D721Med (cell line): ENCODE results near the gene PIK3CA.
"Not testable (repeated sequence)": the region's sequence is repeated elsewhere in the genome, so short reads cannot be mapped to it uniquely, and the experiment has no call there.

ENCODE experiments used
- DNase-seq: peaks from one replicate; pipeline ENCODE4 v3.0.0; 2011; ENCODE audit warnings: low spot score; ENCODE audit not compliant: insufficient read length
- FAIRE-seq: peaks from 2 replicates; lab custom pipeline; 2011; peaks lifted over from hg19 to GRCh38; lab: Jason Lieb, UNC
- CTCF ChIP-seq: IDR thresholded peaks from 2 replicates; pipeline ENCODE4 v1.5.1; 2012; ENCODE audit warnings: mild to moderate bottlenecking, control low read depth; ENCODE audit not compliant: insufficient read depth; ENCODE audit errors: missing control alignments

The PIK3CA gene

GRCh38 chr3:179196098-179196497 is 47.9 kb downstream of the PIK3CA start:
- no peak for TF ChIP-seq CTCF
- DNase-seq = no peak
- no peak for FAIRE-seq

DNA sequence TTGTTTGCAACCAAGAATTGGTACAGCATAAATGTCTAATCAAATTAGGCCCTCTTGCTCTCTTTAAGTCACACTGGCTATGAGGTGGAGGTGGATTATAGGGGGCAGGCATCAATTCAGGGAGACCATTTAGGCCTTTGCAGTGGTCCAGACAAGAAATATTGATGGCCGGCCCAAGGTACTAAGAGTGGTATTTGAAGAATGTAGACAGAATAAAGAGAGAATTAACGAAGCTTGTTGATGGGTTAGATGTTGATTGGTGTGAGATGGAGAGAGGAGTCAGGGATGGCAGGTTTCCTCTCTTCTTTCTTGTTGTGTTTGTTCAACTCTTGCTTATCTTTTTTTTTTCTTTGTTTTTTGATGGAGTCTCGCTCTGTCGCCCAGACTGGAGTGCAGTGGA is 48.5 kb downstream of the PIK3CA start:
- FAIRE-seq = no peak
- TF ChIP-seq CTCF = no peak
- DNase-seq = no peak

- no peak for FAIRE-seq
Measured at GRCh38 chr3:179200790-179201189, 52.6 kb downstream of the PIK3CA start.

GRCh38 chr3:179215550-179215949 is 67.4 kb downstream of the PIK3CA start:
- not testable (repeated sequence) for DNase-seq, FAIRE-seq

More at GRCh38 chr3:179200790-179201189, 52.6 kb downstream of the PIK3CA start:
- no peak for TF ChIP-seq CTCF
- no peak for DNase-seq

GRCh38 chr3:179218213-179218612 is 70.1 kb downstream of the PIK3CA start:
- not testable (repeated sequence) for DNase-seq, FAIRE-seq

- DNase-seq = no peak
- no peak for TF ChIP-seq CTCF
- no peak for FAIRE-seq
Measured at GRCh38 chr3:179223548-179223947, 75.4 kb downstream of the PIK3CA start.

DNA sequence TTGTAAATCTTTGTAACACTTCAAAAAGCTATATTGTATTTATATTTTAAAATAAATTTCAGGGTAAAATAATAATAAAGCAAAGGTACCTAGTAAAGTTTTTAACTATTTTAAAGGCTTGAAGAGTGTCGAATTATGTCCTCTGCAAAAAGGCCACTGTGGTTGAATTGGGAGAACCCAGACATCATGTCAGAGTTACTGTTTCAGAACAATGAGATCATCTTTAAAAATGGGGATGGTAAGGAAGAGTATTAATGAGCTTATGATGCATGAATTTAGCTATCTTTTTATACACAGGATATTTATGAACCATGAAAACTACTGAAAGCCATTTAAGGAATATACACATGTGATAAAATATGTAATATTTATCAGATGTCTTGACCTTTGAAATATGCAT is 76.4 kb downstream of the PIK3CA start:
- DNase-seq = no peak
- FAIRE-seq = no peak
- TF ChIP-seq CTCF = no peak

- no peak for FAIRE-seq
- DNase-seq = no peak
- TF ChIP-seq CTCF = no peak
Measured at GRCh38 chr3:179227349-179227748, 79.2 kb downstream of the PIK3CA start.
